ENCODE data around the gene BTBD8.

Gene BTBD8

DNA sequence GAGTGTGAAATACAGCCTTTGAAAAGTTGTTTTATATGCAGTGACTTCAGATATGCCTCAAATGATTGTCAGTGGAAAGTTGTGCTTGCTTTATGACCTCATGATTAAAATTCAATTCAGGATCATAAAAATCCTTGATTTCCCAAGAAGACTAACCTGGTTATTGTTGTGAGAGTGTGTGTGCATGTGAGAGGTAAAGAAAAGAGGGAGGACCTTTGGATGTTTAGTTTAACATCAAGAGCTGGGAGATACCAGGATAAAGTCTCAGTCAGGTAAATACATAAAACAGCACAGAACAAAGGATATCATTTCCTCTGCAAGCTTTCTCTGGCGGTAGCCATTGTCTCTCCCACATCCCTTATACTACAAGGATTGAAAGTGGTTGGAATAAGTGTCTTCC, 14.4 kb downstream of the BTBD8 start:
- DNase-seq = no peak

DNA sequence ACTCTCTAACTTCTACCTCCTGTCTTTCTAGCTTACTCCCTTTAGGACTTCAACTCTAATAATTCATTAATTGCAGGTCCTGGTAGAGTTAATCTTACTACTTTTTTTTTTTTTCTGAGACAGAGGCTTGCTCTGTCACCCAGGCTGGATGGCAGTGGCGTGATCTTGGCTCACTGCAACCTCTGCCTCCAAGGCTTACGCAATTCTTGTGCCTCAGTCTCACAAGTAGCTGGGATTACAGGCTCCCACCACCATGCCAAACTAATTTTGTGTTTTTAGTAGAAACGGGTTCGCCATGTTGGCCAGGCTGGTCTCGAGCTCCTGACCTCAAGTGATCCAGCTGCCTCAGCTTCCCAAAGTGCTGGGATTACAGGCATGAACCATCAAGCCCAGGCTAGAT, 15.7 kb downstream of the BTBD8 start:
- no peak for DNase-seq

DNA sequence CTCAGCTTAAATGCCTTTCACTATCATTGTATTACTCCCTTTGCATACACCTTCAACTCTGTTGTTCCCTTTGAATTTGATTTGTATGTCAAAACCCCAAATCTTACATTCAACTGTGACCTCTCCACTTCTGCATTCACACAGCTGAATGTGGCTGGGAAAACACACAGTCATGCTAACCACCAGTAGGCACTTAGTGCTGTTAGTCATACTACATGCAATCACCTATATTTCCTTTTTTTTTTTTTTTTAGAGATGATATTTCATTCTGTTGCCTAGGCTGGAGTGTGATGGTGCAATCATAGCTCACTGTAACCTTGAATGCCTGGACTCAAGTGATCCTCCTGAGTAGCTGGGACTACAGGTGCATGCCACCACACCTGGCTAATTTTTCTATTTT, 16.2 kb downstream of the BTBD8 start:
- DNase-seq = no peak

DNA sequence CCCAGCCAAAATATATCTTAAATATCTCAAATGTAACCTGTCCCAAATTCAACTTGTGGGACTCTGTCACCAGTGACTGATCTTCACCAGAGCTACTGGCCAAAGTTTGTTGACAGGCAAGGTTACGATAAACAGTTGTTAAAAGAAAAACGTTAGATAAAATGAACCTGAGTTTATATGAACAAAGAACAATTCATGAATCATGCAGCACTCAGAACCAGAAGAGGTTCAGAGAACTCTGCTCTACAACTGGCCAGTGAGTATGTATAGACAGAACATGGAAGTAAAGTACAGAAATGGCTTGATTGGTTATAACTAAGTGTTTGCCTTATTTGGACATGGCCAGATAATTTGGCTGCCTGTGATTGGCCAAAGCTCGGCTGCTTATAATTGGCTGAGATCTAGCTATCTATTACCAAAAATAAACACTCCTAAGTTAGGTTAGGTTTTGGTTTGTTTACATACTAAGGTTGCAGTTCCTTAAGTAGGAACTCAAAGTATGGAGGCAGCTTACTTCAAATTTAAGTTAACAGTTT, 25.5 kb downstream of the BTBD8 start:
- DNase-seq = no peak

DNA sequence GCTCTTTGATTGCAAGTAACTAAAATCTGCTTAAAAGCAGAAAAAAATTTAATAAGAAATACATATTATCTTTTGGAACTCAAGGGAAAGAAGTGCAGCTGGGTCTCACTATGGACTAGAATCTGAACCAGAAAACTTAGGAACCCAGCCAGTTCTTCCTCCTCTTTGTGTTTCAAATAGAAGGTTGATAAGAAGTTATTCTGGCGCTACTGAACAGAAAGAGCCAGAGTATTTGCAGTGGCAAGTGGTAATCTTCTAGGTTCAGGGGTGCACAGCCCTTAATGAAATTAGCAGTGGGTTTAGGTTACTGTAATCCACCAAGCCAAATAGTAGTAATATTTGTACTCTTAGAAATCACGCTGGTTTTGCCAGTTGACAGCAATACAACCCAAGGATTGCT, 28.5 kb downstream of the BTBD8 start:
- no peak for DNase-seq

DNA sequence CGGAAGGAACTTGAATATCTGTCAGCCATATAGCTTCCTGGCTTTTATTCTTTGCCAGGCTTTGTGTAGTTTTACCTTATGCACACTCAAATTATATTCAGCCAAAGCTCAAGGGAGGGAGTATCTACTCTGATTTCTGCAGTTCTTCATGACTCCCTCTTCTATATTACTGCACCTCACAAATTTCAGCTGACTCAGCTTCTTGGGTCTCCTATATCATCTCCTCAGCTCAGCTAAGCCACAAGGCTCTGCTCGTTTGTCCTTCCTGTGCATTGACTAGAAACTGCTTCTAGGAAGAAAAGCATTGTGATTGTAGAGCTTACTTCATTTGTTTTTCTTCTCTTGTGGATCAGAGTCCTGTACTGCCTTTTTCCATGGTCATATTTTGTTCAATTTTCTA, 37.4 kb downstream of the BTBD8 start:
- DNase-seq = no peak

DNA sequence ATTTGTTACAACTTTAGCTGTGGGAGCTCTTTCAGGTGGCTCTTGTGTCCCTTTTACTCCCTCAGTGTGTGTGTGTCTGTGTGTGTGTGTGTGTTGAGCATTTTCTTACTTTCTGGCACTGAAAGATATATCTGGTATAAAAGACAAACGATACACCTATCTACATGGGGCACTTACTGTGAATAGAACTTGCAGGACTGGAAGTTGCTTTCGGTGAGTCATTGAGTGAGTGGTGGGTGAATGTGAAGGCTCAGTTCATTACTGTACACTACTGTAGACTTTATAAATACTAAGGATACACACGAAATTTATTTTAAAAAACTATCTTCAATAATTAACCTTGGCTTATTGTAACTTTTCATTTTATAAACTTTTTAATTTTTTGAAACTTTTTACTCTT, 38.7 kb downstream of the BTBD8 start:
- DNase-seq = no peak

DNA sequence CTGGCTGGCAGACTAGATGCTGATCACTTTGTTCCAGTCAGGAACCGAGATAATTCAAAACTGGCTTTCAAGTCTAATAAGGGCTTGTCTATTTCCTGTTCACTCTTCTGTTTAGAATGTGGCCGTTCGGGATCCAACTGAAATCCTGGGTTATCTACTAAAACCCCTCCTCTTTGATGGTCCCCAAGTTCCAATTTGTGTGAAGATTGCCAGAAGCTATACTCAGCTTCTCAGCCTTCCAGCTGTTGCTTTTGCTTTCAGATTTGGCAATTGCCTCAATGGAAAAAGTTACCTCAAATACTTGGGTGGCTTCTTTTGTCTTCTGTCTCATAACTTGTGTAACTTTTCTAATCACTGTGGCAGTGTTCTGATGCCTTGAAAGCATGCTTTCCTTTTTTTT, 43.7 kb downstream of the BTBD8 start:
- DNase-seq = no peak

DNA sequence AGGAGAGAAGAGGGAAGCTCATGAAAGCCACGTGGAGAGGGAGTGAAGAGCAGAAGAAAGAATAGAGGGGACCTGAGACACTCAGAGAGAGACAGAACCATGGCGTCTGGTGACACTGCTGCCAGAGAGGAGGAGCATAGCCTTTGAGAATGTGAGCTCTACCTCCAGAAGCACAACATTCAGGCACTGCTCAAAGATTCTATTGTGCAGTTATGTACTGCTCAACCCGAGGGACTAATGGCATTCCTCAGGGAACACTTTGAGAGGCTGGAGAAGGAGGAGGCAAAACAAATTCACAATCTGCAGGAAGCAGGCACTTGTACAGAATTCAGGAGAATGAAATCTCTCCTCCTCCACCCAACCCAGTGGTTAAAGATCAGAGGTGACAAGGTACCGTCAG, 45.1 kb downstream of the BTBD8 start:
- no peak for DNase-seq

DNA sequence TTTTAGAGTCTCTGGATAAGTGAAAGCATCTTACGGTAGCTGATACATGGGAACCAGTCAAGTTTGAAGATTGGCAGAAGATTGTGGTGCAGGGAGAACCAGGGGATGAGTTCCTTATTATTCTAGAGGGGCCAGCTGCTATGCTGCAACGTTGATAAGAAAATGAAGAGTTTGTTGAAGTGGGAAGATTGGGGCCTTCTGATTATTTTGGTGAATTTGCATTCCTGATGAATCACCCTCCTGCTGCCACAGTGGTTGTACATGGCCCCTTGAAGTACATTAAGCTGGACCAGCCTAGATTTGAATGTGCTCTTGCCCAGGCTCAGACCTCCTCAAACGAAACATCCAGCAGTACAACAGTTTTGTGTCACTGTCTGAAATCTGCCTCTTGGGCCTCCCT, 45.9 kb downstream of the BTBD8 start:
- DNase-seq = no peak

DNA sequence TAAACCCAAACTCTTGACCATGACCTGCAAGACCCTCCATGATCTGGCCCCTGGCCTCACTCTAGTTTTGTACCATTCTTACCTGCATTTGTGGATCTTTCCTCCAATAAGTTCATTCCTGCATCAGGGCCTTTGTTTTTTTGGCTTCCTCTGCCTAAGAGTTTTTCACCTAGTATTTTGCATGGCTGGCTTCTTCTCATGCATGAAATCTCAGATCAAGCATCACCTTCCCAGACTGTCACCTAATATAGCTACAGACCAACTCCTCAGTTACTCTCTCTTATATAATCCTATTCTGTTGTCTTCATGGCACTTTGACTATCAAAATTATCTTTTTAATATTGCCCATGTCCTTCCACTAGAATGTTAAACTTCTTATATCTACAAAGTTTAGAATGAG, 54.2 kb downstream of the BTBD8 start:
- DNase-seq = no peak

DNA sequence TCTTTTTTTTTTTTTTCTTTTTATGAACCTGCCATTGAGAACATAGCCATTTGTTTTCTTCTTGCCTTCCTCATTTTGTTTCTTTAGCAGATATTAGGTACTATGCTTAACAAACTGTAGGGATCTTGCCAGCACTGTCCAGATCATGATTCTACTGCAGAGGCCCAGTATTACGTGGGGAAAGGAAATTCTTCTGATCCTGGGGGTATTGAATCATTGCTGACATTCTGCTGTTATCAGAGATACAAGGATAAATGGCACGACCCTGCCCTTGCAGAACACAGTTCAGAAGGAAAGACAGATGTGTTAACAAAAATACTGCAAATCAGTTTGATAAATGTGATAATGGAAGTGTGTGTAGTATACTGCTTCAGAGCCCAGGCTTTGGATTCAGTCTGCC, 56.2 kb downstream of the BTBD8 start:
- DNase-seq = no peak

DNA sequence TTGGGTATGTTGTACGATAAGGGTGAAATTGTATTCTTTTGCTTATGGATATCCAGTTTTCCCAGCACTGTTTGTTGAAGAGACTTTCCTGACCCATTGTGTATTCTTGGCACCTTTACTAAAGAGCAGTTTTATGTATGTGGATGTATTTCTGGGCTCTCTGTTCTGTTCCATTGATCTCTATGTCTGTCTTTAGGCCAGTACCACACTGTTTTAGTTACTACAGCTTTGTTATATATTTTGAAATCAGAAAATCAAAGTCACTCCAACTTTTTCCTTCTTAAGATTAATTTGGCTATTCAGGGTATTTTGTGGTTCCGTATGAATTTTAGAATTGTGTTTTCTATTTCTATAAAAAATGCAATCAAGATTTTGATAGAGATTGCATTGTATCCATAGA, 74.8 kb downstream of the BTBD8 start:
- DNase-seq = no peak

DNA sequence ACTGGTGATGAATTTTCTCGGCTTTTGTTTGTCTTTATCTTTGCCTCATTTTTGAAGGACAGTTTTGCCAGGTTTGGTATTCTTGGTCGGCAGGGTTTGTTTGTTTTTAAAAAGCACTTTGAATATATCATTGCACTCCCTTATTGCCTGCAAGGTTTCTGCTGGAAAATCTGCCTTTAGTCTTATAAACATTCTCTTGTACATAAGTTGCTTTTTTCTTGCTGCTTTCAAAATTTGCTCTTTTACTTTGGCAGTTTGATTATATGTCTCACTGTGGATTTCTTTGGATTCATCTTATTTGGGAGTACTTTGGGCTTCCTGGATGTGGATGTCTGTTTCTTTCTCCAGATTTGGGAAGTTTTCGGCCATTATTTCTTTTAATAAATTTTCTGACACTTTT, 79.4 kb downstream of the BTBD8 start:
- no peak for DNase-seq

DNA sequence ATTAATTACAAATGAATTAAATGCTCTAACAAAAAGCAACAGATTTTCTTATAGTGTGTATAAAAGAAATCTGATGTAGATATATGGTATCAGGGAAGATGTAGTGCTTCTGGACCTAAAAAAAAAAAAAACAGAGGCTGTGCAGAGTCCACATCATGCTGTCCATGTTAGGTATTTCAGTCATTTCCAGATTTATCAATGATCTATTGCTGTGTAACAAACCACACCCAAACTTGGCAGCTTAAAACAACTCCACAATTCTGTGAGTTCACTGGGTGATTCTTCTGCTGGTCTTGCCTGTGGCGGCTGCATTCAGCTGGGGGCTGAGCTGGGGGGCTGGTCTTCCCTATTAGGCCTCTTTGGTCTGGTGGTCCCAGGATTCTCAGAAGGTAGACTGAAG, 85.2 kb downstream of the BTBD8 start:
- DNase-seq = no peak

DNA sequence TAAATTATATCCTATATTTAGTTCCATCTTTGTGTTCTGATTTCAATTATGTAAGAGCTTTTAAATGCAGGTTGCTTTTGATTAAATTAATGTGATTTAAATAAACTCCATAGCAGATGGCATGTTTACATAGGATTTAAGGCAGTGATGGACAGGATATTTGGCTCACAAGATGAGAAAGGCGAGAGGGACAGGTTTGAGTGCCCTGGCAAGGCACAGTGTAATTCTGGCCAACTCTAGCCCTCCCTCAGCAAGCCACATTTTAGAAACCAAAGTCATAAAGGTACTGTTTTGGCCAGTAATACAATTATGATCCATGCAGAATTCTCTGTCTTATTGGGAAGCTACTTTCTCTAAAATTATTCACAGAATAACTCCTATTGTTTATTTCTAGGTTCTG, 87.0 kb downstream of the BTBD8 start:
- DNase-seq = no peak

DNA sequence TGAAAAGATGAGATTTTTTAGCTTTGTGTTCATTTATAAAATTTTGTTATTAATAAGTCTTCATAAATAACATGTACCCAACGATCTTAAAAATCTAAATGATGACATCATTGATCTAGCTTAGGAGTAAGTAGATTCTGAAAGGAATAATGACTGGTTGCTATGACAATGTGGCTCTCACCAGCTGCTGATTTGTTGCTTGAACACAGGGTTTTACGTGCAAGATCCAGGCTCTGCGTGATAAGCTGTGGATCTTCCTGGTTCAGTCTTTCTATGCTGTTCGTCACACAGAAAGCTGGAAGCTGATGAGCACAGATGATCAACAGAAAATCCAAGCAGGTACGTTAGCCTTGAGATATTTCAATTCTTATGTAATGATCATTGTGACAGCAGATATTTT, 88.5 kb downstream of the BTBD8 start:
- no peak for DNase-seq

DNA sequence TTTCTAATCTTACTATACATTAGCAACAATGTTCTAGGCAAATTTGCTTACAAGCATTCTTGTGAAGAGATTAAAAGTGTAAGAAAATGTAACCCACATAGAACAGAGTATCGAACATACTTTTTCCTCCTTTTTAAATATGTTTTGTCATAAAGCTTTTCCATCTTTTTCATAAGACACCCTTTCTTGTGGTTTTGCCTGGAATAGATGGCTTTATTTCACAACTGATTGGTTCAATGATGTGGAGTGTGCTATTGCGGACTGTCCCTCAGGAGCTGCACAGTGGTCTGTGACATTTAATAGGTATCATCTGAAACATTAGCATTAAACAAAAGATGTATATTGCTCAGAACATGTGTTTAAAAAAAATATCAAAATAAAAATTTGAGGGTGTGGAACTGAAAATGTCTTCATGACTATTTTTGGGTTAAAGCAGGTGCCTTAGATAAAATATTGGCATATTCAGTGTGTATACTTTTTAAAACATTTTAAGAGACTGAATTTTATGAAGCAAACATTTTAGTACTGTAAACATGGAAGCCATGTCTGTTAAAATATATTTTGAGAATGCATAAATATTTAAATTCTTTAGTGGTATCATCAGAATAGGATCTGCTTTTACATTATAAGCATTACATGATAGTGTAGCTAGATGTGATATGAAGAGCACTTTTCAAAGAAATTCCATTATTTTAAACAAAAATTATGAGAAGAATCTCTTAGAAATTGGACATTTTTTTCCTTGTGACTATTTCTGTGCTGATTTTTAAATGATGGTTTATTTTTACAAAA, 89.3 kb downstream of the BTBD8 start:
- no peak for DNase-seq

DNA sequence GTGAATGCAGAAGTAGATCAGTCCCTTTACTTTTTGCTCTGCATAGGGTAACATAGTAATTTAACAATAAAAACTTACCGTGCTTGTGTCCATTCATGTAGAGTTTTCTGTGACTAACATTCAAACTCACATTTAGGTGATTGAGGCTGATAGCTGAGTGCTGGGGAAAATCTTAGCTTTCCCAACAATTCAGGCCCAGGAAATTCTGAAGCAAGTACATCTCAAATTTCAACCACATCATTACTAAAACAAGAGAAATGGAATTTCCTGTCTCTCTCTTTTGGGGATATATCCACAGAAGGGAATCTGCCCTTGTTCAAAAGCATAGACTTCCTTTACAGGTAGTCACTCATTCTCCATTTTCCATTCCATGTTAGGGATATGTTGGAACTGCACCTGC, 104.5 kb downstream of the BTBD8 start:
- no peak for DNase-seq

DNA sequence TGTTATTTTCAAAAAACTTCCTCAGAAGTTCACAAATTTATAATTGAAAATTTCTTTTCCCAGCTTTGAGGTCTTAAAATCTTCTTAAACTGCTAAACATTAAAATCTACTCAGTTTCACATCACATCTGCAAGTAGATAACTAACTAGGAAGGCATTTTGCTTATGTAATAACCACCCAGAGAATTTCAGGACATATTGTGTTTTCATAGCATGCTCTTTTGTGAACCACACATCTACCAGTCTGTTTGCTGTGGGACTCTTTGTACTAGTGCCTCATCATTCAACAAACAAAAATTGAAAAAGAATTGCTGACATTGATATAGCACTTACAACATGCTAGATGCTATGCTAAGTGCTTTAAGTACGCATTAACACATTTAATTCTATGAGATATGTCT, 105.9 kb downstream of the BTBD8 start:
- DNase-seq = no peak

DNA sequence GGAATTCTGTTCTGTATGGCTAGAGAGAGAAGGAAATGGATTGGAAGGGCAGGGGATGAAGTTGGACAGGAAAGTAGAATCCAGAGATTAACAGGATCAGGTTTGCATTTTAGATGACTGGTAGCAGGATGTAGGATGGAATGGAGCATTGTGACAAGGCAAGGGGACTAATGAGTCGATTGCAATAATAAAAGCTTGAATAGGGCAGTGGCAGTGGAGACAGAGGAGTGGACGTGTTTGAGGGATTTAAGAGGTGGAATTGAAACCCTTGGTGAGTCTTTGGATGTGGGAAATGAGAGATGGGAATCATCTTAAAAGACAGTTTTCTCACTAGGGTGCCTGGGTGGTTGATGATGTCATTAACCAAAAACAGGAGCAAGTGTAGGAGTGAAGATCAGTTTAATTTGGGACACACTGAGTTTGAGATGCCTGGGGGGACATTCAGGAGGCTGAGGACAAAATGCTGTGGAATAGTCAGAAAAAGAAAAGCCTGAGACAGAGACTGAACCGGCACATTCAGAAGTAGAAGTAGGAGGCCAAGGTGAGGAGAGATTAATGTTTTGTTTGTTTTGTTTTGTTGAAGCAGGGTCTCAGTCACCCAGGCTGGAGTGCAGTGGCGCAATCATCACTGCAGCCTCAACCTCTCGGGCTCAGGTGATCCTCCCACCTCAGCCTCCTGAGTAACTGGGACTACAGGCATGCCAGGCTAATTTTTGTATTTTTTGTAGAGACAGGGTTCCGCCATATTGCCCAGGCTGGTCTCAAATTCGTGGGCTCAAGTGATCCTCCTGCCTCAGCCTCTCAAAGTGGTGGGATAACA, 108.5 kb downstream of the BTBD8 start:
- DNase-seq = no peak

DNA sequence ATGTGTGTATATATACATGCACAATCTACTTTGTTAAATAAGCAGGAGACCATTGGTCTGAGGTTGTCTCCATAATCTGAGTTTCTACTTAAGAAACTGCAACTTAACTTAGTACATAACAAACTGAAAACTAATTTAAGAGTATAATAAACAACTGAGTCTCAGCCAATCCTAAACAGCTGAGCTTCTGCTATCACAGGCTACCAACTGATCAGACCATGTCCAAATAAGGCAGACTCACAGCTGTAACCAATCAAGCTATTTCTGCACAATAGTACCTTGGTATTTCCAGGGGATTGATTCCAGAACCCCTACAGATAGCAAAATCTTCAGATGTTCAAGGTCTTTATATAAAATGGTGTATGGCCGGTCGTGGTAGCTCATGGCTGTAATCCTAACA, 111.6 kb downstream of the BTBD8 start:
- DNase-seq = no peak

DNA sequence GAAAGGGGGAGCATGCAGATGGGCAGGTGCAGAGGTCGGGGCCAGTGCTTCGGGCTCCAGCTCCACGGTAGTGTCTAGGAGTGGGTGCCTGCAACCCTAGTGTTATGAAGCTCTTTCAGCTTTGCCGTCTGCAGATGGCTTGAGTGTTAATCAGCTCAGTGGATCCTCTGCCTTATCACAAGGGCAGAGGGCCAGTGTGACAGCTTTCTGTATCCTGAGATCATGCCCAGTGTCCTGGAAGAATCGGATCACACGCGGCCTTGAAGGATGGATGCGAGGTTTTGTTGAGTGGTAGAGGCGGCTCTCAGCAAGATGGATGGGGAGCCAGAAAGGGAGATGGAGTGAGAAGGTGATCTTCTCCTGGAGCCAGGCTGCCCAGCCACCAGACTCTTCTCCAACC, 112.1 kb downstream of the BTBD8 start:
- DNase-seq = no peak

DNA sequence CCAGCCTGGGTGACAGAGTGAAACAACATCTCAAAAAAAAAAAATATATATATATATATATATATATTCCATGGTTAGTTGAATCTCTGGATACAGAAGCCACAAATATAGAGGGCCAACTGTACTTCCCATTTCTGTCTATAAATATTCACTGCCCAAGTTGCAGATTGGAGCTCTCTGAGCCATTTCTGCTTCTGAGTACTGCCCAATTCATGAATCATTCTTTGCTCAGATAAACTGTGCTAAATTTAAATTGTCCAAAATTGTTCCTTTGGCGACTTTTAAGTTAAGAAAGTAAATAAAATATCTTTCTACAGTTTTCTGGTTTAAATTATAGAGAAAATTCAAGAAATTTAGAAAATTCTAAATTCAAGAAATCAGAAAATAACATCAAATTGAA, 114.4 kb downstream of the BTBD8 start:
- no peak for DNase-seq
